Osteocyte (in vitro differentiated cells): ENCODE results near the gene CENPA. TPM values are rescaled to one million over a fixed set of nuclear protein-coding genes. Genes with fewer than 3 reads are reported as not detected.
A peak's percentile ranks its signal among the peaks of the same experiment; 100 is the strongest.
"Not testable (repeated sequence)": the region's sequence is repeated elsewhere in the genome, so short reads cannot be mapped to it uniquely, and the experiment has no call there.

Source experiments
- DNase-seq: peaks from one replicate; pipeline ENCODE4 v3.0.0; 2021; ENCODE audit warnings: mixed read lengths; ENCODE audit not compliant: unreplicated experiment; ENCODE audit errors: extremely low spot score
- H3K27ac Mint-ChIP-seq: one replicate; pipeline ENCODE4 v1.8.0; 2021; ENCODE audit warnings: mild to moderate bottlenecking, mixed read lengths; ENCODE audit not compliant: unreplicated experiment
- H3K27me3 Mint-ChIP-seq: one replicate; pipeline ENCODE4 v1.8.0; 2021; ENCODE audit warnings: mixed read lengths; ENCODE audit not compliant: unreplicated experiment
- H3K36me3 Mint-ChIP-seq: one replicate; pipeline ENCODE4 v1.8.0; 2021; ENCODE audit warnings: mixed read lengths; ENCODE audit not compliant: unreplicated experiment
- H3K4me1 Mint-ChIP-seq: one replicate; pipeline ENCODE4 v1.8.0; 2021; ENCODE audit warnings: mixed read lengths; ENCODE audit not compliant: unreplicated experiment
- H3K4me3 Mint-ChIP-seq: one replicate; pipeline ENCODE4 v1.8.0; 2021; ENCODE audit warnings: mild to moderate bottlenecking, moderate library complexity, mixed read lengths; ENCODE audit not compliant: unreplicated experiment
- H3K9me3 Mint-ChIP-seq: one replicate; pipeline ENCODE4 v1.8.0; 2021; ENCODE audit warnings: mixed read lengths; ENCODE audit not compliant: unreplicated experiment
- total RNA-seq: library from RNA; stranded (reverse); gene quantifications from 2 replicates; pipeline ENCODE4 v1.2.1, GENCODE V29; 2021
- TF ChIP-seq, protein P1 (sequence below): fragments of 200-600 bp; sonication (generic); IDR thresholded peaks from 2 replicates; pipeline ENCODE4 v1.5.0; 2021; ENCODE audit warnings: antibody characterized with exemption, mild to moderate bottlenecking, moderate library complexity

The CENPA gene
- total RNA-seq, 1 donor from 2014 or later = 4.6 TPM

DNA sequence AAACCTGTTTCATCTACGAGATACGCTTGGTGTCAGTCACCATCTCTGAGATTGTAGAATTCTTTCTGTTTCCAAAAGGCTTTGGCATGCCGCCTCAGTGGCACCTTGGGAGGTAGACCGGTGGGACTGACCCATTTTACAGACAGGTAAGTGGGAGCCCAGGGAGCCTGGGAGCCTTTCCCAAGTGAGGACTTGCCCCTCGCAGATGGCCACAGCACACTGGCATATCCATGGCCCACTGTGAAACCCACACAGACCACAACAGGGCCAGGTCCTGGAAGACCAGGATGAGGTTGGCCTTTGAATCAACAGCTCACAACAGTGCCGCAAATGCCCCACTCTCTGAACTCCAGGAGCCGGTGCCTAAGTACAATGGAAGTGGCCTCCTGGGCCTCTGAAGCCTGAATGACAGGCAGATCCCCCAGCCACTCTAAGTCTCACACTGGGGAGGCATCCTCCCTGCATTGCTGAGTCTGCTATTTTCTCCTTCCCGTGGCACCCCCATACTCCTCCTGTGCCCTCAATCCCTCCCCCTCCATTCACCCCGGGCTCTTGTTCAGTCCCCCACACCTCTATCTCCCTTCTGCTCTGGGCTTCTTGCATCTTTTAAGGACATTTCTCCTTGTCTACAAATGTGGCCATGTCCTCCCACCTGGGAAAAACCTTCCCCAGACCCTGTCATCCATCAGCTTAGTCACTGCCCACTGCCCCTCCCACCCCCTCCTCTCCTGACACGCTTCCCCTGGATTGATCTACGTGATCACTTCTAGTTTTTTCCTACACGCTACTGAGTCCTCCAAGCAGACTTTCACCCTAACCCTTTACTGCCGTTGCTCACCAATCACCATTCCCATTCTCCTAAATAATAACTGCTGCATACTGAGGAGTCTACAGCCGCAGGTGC, 26.2 kb downstream of the CENPA start:
- H3K27me3 Mint-ChIP-seq = peaks cover 34% of the 10 kb centered on the region
- TF ChIP-seq, protein P1, sequence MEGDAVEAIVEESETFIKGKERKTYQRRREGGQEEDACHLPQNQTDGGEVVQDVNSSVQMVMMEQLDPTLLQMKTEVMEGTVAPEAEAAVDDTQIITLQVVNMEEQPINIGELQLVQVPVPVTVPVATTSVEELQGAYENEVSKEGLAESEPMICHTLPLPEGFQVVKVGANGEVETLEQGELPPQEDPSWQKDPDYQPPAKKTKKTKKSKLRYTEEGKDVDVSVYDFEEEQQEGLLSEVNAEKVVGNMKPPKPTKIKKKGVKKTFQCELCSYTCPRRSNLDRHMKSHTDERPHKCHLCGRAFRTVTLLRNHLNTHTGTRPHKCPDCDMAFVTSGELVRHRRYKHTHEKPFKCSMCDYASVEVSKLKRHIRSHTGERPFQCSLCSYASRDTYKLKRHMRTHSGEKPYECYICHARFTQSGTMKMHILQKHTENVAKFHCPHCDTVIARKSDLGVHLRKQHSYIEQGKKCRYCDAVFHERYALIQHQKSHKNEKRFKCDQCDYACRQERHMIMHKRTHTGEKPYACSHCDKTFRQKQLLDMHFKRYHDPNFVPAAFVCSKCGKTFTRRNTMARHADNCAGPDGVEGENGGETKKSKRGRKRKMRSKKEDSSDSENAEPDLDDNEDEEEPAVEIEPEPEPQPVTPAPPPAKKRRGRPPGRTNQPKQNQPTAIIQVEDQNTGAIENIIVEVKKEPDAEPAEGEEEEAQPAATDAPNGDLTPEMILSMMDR = no peak
- no peaks in the 10 kb centered on the region for H3K36me3 Mint-ChIP-seq
- no peak overlapping the region for H3K27ac Mint-ChIP-seq
- no peak overlapping the region for H3K4me3 Mint-ChIP-seq
- DNase-seq = peak; percentile 60
- peaks cover 5% of the 10 kb centered on the region for H3K4me1 Mint-ChIP-seq
- no peaks in the 10 kb centered on the region for H3K9me3 Mint-ChIP-seq

DNA sequence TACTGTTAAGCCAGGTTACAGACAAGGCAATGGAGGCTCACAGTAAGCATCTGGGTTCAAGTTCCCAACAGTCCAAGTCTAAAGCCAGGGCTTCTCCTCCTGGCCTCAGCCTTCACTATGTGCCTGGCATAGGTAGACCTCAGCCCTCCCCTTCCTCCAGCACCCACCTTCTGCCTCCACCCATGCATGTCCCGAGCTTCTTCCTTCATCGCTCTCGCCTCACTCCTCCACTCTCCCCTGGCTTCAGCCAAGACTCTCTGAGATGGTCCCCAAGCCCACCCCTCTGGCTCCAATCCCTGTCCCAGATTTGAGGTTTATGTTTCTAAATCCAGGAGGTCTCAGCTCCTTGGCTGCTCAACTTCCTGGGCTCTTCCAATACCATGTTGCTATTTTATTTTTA, 26.9 kb downstream of the CENPA start:
- peak; percentile 60 for DNase-seq
- Mint-ChIP-seq H3K4me1 (peaks cover 5% of the 10 kb centered on the region), H3K27me3 (peaks cover 39% of the 10 kb centered on the region), H3K36me3 (no peaks in the 10 kb centered on the region), H3K4me3 (no peak overlapping the region), H3K9me3 (no peaks in the 10 kb centered on the region), H3K27ac (no peak overlapping the region)
- TF ChIP-seq, protein P1 = no peak

DNA sequence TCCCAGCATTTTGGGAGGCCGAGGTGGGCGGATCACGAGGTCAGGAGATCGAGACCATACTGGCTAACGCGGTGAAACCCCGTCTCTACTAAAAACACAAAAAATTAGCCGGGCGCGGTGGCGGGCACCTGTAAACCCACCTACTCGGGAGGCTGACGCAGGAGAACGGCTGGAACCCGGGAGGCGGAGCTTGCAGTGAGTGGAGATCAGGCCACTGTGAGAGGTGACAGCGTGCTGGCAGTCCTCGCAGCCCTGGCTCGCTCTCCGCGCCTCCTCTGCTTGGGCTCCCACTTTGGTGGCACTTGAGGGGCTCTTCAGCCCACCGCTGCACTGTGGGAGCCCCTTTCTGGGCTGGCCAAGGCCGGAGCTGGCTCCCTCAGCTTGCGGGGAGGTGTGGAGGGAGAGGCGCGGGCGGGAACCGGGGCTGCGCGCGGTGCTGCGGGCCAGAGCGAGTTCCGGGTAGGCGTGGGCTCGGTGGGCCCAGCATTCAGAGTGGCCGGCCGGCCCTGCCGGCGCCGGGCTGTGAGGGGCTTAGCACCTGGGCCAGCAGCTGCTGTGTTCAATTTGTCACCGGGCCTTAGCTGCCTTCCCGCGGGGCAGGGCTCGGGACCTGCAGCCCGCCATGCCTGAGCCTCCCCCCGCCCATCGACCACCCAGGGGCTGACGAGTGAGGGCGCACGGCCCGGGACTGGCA, 28.4 kb downstream of the CENPA start:
- DNase-seq = peak; percentile 81
- not testable (repeated sequence) for H3K4me1 Mint-ChIP-seq, H3K27ac Mint-ChIP-seq, H3K9me3 Mint-ChIP-seq, H3K36me3 Mint-ChIP-seq, H3K4me3 Mint-ChIP-seq
- peaks cover 51% of the 10 kb centered on the region for H3K27me3 Mint-ChIP-seq

DNA sequence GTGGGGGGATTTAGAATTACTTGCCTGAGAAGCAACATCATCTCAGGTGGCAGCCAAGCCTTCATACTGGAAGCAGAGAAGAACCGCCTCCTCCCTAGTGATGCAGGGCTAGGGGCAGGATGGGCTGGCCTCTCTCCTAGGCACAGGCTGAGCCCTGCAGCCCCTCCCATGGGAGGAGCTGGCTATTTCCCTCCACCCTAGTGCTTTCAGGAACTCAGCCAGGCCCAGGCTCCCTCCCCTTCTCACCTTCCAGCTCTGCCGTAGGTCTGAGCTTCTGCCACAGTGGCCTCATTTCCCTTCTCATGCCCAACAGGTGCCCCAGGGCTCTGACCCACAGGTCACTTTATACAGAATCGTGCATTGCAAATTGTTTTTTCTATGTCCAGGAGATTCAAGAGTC, 31.0 kb downstream of the CENPA start:
- TF ChIP-seq, protein P1 = no peak
- Mint-ChIP-seq H3K4me1 (no peaks in the 10 kb centered on the region), H3K27ac (no peak overlapping the region), H3K27me3 (peaks cover 51% of the 10 kb centered on the region), H3K9me3 (no peaks in the 10 kb centered on the region), H3K4me3 (no peak overlapping the region), H3K36me3 (no peaks in the 10 kb centered on the region)
- DNase-seq = no peak

DNA sequence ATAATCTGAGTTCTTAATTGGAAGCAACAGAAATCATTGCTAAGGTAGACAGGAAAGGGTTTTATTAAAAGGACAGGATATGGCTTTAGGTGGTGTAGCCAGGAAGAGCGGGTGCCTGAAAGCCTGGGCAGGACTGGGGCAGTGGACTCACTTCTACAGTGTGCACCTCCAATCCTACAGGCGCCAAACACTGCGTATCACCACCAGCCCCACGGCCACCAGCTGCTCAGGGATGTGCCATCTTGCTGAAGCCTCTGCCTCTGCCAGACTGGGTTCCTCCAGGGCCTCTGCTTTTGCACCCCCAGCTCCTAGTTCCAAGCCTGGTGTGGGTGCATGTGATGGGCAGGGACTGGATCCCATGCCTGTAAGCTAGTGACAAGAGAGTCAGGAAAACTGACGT, 32.4 kb downstream of the CENPA start:
- Mint-ChIP-seq H3K4me1 (no peaks in the 10 kb centered on the region), H3K36me3 (no peaks in the 10 kb centered on the region), H3K27ac (no peak overlapping the region), H3K4me3 (no peak overlapping the region), H3K9me3 (no peaks in the 10 kb centered on the region), H3K27me3 (peaks cover 45% of the 10 kb centered on the region)
- TF ChIP-seq, protein P1 = no peak
- DNase-seq = no peak
